GM18508 (cell line): ENCODE measurements around the gene ABLIM2.
"Not testable (repeated sequence)": the region's sequence is repeated elsewhere in the genome, so short reads cannot be mapped to it uniquely, and the experiment has no call there.

Experiments used
- ATAC-seq: cut with Tn5 transposase; IDR thresholded peaks from one replicate; pipeline ENCODE4 v1.9.1; 2021; ENCODE audit warnings: moderate number of reproducible peaks; ENCODE audit not compliant: insufficient read depth, unreplicated experiment

ABLIM2 gene

DNA sequence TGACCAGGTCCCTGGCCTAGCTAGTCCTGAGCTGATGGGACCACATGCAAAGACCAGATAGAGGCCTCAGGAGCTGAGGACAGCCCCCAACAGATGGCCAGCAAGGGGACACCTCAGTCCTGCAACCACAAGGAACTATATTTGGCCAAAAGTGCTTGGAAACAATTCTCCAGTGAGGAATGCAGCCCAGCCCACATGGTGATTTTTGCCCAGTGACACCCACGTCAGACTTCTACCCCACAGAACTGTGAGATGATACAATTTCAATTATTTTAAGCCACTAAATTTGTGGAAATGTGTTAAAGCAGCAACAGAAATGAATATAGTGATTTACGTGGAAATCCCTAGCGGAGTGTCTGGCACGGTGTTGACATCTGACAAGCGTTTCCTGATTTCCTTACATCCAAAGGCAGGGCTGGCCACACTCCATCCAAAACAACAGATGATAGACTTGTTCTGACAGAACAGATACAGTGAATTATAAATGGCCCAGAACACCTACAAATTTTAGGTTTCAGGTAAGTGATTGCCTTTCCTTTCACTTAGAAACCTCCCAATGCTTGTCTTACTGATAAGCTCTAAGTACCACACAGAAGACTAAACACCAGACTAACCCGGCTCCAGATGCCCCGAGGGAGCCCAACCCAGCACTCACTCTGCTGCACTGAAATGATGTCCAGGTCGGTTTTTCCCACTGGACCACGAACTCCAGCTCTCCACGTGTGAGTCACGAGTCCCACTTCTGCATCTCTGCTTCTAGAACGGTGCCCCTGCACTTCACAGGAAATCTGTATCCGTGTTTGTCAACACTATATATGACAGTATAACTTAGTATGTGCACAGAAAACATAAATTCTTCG is 224.7 kb downstream of the ABLIM2 start:
- no peak for ATAC-seq

GRCh38 chr4:7932287-7932686 is 226.3 kb downstream of the ABLIM2 start:
- ATAC-seq = no peak

GRCh38 chr4:7929118-7929951 is 229.3 kb downstream of the ABLIM2 start:
- no peak for ATAC-seq

- no peak for ATAC-seq
Measured at GRCh38 chr4:7928711-7929110, 229.9 kb downstream of the ABLIM2 start.

GRCh38 chr4:7926822-7927221 is 231.8 kb downstream of the ABLIM2 start:
- no peak for ATAC-seq

GRCh38 chr4:7924570-7924969 is 234.0 kb downstream of the ABLIM2 start:
- no peak for ATAC-seq

- no peak for ATAC-seq
Measured at GRCh38 chr4:7924163-7924562, 234.4 kb downstream of the ABLIM2 start.

- no peak for ATAC-seq
Measured at GRCh38 chr4:7922466-7922865, 236.1 kb downstream of the ABLIM2 start.

DNA sequence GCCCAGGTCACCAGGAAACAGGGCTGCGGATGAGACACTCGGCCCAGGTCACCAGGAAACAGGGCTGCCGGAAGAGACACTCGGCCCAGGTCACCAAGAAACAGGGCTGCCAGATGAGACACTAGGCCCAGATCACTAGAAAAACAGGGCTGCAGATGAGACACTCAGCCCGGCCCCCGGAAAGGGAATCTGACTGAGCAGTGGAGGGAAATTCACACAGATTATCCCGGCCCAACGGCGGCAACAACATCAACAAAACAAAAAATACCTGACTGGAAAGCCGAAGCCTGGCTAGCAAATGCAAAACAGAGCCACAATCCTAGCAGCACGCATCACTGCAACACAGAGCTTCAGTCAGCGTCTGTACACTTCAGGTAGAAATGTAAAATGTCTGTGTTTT is 239.6 kb downstream of the ABLIM2 start:
- no peak for ATAC-seq

DNA sequence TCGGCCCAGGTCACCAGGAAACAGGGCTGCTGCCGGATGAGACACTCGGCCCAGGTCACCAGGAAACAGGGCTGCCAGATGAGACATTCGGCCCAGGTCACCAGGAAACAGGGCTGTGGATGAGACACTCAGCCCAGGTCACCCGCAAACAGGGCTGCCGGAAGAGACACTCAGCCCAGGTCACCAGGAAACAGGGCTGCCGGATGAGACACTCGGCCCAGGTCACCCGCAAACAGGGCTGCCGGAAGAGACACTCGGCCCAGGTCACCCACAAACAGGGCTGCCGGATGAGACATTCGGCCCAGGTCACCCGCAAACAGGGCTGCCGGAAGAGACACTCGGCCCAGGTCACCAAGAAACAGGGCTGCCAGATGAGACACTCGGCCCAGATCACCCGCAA is 240.4 kb downstream of the ABLIM2 start:
- ATAC-seq = not testable (repeated sequence)

DNA sequence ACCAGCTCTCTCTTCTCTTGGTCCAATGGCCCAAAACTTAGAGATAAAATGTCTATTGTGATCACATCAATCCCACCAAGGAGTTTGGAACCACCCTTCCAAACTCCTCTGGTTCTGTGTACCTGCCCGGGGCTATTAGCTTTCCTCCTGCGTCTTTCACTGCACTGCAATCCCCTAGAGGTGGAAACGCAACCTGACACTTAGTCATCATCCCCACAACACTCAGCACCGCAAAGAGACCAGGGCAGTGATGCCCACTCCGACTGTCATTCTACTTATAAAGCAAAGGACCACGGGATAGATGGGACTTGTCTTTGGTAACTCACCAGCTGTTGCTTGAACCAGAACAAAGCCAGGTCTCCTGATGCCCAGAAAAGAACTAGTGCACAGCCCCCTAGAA is 240.9 kb downstream of the ABLIM2 start:
- ATAC-seq = no peak

GRCh38 chr4:7915875-7916242 is 242.8 kb downstream of the ABLIM2 start:
- no peak for ATAC-seq
